K562 (cell line): ENCODE data around the gene HAGHL. TPM values are rescaled to one million over a fixed set of nuclear protein-coding genes. Genes with fewer than 3 reads are reported as not detected.

Experiments used
- ATAC-seq: fragments of 200-7000 bp; cut with Tn5 transposase; 3 replicates; pipeline ENCODE4 v1.9.1; 2020; ENCODE audit warnings: moderate library complexity
- BruUV-seq: library from RNA; stranded (reverse); fragments of 400-500 nt; replicated peaks from 2 replicates; lab custom pipeline; 2021; lab: Mats Ljungman, UMichigan
- CTCF ChIA-PET: fragments of 300-600 bp; formaldehyde crosslinking; extraction: SDS; loops from one replicate; lab custom pipeline; 2021; ENCODE audit warnings: low intra/inter-chr PET ratio; lab: Yijun Ruan, JAX
- POLR2A ChIA-PET: fragments of 300-600, 350-650 bp; sonication (Branson Sonifier 250); formaldehyde crosslinking; extraction: SDS; loops from one replicate; lab custom pipeline; 2021; ENCODE audit warnings: antibody characterized with exemption, inconsistent platforms; lab: Yijun Ruan, JAX
- DNase-seq, 4 experiments: peaks; one replicate each; pipeline versions ENCODE4 v3.0.0 to v3.0.0-alpha.2; 2011 to 2018; ENCODE audit warnings: low spot score in 3 of 4, mixed read lengths in 3 of 4; ENCODE audit errors: extremely low read depth in 1 of 4
- FAIRE-seq: peaks from 2 replicates; lab custom pipeline; 2011; peaks lifted over from hg19 to GRCh38; lab: Jason Lieb, UNC
- H2AFZ ChIP-seq: 2 replicates; pipeline ENCODE4 v1.6.0; 2011; ENCODE audit warnings: low read depth, low read length, control low read depth, inconsistent platforms
- H3K27ac ChIP-seq: fragments of 200-600 bp; 3 replicates; pipeline ENCODE4 v1.8.0; 2011; ENCODE audit warnings: low read depth, mild to moderate bottlenecking, control low read depth, inconsistent platforms, low read length, moderate library complexity, mixed read lengths; ENCODE audit errors: extremely low read depth
- H3K27me3 ChIP-seq, 2 experiments: fragments of 300-600 bp in 1 of 2; 2 replicates in 1 of 2; 3 replicates in 1 of 2; pipeline versions ENCODE4 v1.6.0 to v1.8.0; 2011; ENCODE audit warnings: inconsistent platforms in 2 of 2, low read length in 2 of 2, mild to moderate bottlenecking in 1 of 2, mixed read lengths in 1 of 2, moderate library complexity in 1 of 2; ENCODE audit not compliant: control insufficient read depth in 2 of 2, insufficient read depth in 2 of 2
- H3K36me3 ChIP-seq: fragments of 300-600 bp; 3 replicates; pipeline ENCODE4 v1.8.0; 2011; ENCODE audit warnings: mild to moderate bottlenecking, low read length, inconsistent platforms; ENCODE audit not compliant: control insufficient read depth, insufficient read depth
- H3K4me1 ChIP-seq, 2 experiments: fragments of 200-600 bp in 1 of 2; replicated peaks in 1 of 2; 2 replicates in 1 of 2; 3 replicates in 1 of 2; pipeline versions ENCODE4 v1.5.1 to v1.8.0; 2011; ENCODE audit warnings: inconsistent platforms in 2 of 2, low read length in 2 of 2, mild to moderate bottlenecking in 1 of 2, mixed read lengths in 1 of 2, moderate library complexity in 1 of 2; ENCODE audit not compliant: control insufficient read depth in 2 of 2, insufficient read depth in 2 of 2
- H3K4me2 ChIP-seq: 2 replicates; pipeline ENCODE4 v1.6.1; 2011; ENCODE audit warnings: low read length, control low read depth, inconsistent platforms, mixed read lengths; ENCODE audit not compliant: insufficient read depth
- H3K4me3 ChIP-seq: fragments of 200-600 bp; sonication (generic), shearing (Covaris generic); 2 replicates; pipeline ENCODE4 v1.5.1; 2016; ENCODE audit warnings: control low read depth, inconsistent platforms
- H3K79me2 ChIP-seq: fragments of 200-600 bp; 3 replicates; pipeline ENCODE4 v1.8.0; 2011; ENCODE audit warnings: low read length, inconsistent platforms; ENCODE audit not compliant: control insufficient read depth, insufficient read depth
- H3K9ac ChIP-seq, 2 experiments: 2 replicates each; pipeline versions ENCODE4 v1.6.0 to v1.6.1; 2011; ENCODE audit warnings: low read depth in 2 of 2, low read length in 2 of 2, control low read depth in 1 of 2, inconsistent platforms in 1 of 2, mild to moderate bottlenecking in 1 of 2, mixed read lengths in 1 of 2; ENCODE audit not compliant: insufficient read depth in 1 of 2
- H3K9me1 ChIP-seq: one replicate; pipeline ENCODE4 v1.6.0; 2011; ENCODE audit warnings: inconsistent platforms, mild to moderate bottlenecking, low read length, moderate library complexity; ENCODE audit not compliant: control insufficient read depth, insufficient read depth
- H3K9me3 ChIP-seq: replicated peaks from 2 replicates; pipeline ENCODE4 v1.5.1; 2011; ENCODE audit warnings: low read depth, low read length, inconsistent platforms; ENCODE audit not compliant: control insufficient read depth, insufficient read depth
- H4K20me1 ChIP-seq: replicated peaks from 2 replicates; pipeline ENCODE4 v1.6.1; 2011; ENCODE audit warnings: low read length, inconsistent platforms, mixed read lengths; ENCODE audit not compliant: control insufficient read depth, insufficient read depth
- ARID2 ChIP-seq: fragments of 450-650 bp; IDR thresholded peaks from 2 replicates; pipeline ENCODE4 v1.6.1; 2017; ENCODE audit warnings: antibody characterized with exemption, mild to moderate bottlenecking
- ARID4B ChIP-seq: sonication (generic); formaldehyde crosslinking; IDR thresholded peaks from 2 replicates; pipeline ENCODE4 v1.8.0; 2022; ENCODE audit warnings: mild to moderate bottlenecking, missing genetic modification reagents
- FOXJ2 ChIP-seq: fragments of 200-800 bp; sonication (Bioruptor generic); IDR thresholded peaks from 2 replicates; pipeline ENCODE4 v1.6.1; 2016; ENCODE audit warnings: missing genetic modification characterization, missing compliant biosample characterization
- HDAC1 ChIP-seq, 2 experiments: fragments of 450-650 bp; IDR thresholded peaks; 2 replicates each; pipeline ENCODE4 v1.6.1; 2016 to 2017; ENCODE audit warnings: inconsistent platforms in 1 of 2, mild to moderate bottlenecking in 1 of 2, moderate library complexity in 1 of 2
- HIVEP1 ChIP-seq: fragments of 250-450 bp; sonication (Bioruptor Pico); IDR thresholded peaks from 2 replicates; pipeline ENCODE4 v1.4.0; 2020; ENCODE audit warnings: mild to moderate bottlenecking
- HNRNPLL ChIP-seq: fragments of 200-400 bp; formaldehyde crosslinking; IDR thresholded peaks from 2 replicates; pipeline ENCODE4 v1.6.1; 2017; ENCODE audit warnings: low read length, low read depth, mild to moderate bottlenecking; ENCODE audit not compliant: poor library complexity, severe bottlenecking
- POLR2A ChIP-seq: fragments of 450-650 bp; conservative IDR thresholded peaks from 2 replicates; pipeline ENCODE4 v1.6.1; 2016
- RBBP5 ChIP-seq: fragments of 200-600 bp; sonication (generic); IDR thresholded peaks from 2 replicates; pipeline ENCODE4 v1.6.1; 2012; ENCODE audit warnings: borderline replicate concordance, mild to moderate bottlenecking, low read length, control low read depth, inconsistent platforms; ENCODE audit not compliant: insufficient read depth, poor library complexity, severe bottlenecking
- SRSF1 ChIP-seq: fragments of 200-400 bp; formaldehyde crosslinking; IDR thresholded peaks from 2 replicates; pipeline ENCODE4 v1.6.1; 2017; ENCODE audit warnings: mild to moderate bottlenecking, low read depth, low read length, moderate library complexity
- TRIM24 ChIP-seq, 2 experiments: fragments of 450-650 bp; IDR thresholded peaks; 2 replicates each; pipeline ENCODE4 v1.6.1; 2016
- ZNF232 ChIP-seq: sonication (generic); formaldehyde crosslinking; IDR thresholded peaks from 2 replicates; pipeline ENCODE4 v1.8.0; 2022; ENCODE audit warnings: mild to moderate bottlenecking, missing genetic modification reagents
- ZNF76 ChIP-seq: fragments of 250-450 bp; sonication (Bioruptor Pico); IDR thresholded peaks from 2 replicates; pipeline ENCODE4 v1.4.0; 2020; ENCODE audit warnings: mild to moderate bottlenecking, moderate library complexity, borderline replicate concordance
- WGBS: fragments of 100-300 bp; shearing (Covaris generic); methylation state at CpG from one replicate; pipeline ENCODE4 v1.1.6; 2016; ENCODE audit warnings: low coverage, mixed read lengths; ENCODE audit not compliant: insufficient coverage; ENCODE audit errors: missing lambda C conversion rate; 5-methylcytosine and 5-hydroxymethylcytosine counted together
- in situ Hi-C: fragments of 300-500 bp; cut with MboI; formaldehyde crosslinking; loops from 4 replicates; pipeline ENCODE4 v1.15.0; 2018; ENCODE audit warnings: inconsistent platforms, mixed read lengths
- intact Hi-C: fragments of 100-400 bp; cut with micrococcal nuclease; formaldehyde crosslinking; loops from 2 replicates; pipeline ENCODE4 v1.14.2; 2022
- polyA plus RNA-seq, 8 experiments: library from polyadenylated mRNA; depleted of rRNA in 4 of 8; stranded (reverse) in 5 of 8; unstranded in 3 of 8; fragments of >200 nt; fragmentation: Nextera tagmentation in 2 of 8; fragmentation: Illumina TruSeq in 1 of 8; extraction: Ambion mirVana in 2 of 8; extraction: Trizol in 1 of 8; gene quantifications; 2 replicates each; pipeline versions ENCODE4 v1.2.1 to v1.2.3, GENCODE V29; 2011 to 2014; ENCODE audit warnings: inconsistent platforms in 1 of 8, missing spikeins in 1 of 8
- total RNA-seq, 7 experiments: library from RNA; depleted of rRNA in 6 of 7; stranded (reverse); fragments of >200 nt in 6 of 7; fragmentation: Illumina TruSeq in 2 of 7; extraction: Trizol in 2 of 7; gene quantifications; 2 replicates each; pipeline versions ENCODE4 v1.2.1 to v1.2.3, GENCODE V29; 2011 to 2021; ENCODE audit warnings: low replicate concordance in 1 of 7
- TF ChIP-seq, protein P1 (sequence below): conservative IDR thresholded peaks from 2 replicates; pipeline ENCODE4 v1.6.1; 2011; ENCODE audit warnings: low read depth, mild to moderate bottlenecking, low read length; ENCODE audit not compliant: control insufficient read depth

HAGHL gene
- total and polyA plus RNA-seq, 9 of the 15 experiments (the other 6 are each of a cell fraction or from before 2014, with no cell fraction given): 0.31 to 83.4 (median 20.7) TPM

DNA sequence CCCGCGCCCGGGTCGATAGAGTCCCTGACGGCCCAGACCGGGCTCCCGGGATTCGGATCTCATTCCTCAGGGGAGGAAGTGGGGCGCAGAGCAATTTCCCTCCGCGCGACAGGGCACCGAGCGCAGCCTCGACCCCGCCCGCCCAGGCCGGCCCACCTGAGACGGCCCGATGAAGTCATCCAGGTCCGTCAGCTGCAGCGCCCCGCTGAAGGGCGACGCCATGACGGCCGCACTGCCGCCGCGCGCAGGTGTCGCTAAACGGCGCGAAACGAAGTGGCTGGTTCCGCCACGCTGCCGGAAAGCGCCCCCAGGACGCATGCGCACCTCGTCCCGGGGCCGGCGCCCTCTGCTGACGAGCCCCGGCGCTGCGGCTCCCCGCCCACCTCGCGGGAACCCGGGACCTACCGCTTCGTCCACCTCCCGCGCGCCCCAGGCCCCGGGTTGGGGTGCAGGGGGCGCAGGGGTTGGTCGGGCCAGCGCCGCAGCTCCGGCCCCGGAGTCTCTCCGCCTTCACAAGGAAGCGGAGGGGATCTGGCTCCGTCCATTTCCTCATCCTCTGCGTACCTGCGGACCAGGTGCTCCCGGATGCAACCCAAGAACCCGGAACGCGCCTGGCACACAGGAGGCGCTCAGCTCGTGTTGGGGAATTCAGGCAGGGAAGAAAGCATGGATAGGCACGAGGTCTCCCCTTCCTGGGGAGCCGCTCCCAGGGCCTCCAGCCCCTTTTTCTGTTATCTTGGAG is 14.0 kb downstream of the HAGHL start, which contains the start of gene CIAO3 (continued):
- peak; percentile 98 for TF ChIP-seq ARID4B (CRISPR knock-in tag)
- TF ChIP-seq ZNF232 (CRISPR knock-in tag): no peak
- peak; percentile 77 for TF ChIP-seq POLR2A

- in situ Hi-C loops: loop anchor here (5.0 kb wide), 1 partner anchor 45 kb away; the partner anchor contains the start of genes CHTF18 and RPUSD1
- no peak overlapping the region for H3K27ac ChIP-seq
- H3K4me3 ChIP-seq: no peak overlapping the region
- peaks cover 15% of the 10 kb centered on the region for H3K79me2 ChIP-seq
- DNase-seq (no peak), FAIRE-seq (no peak), ATAC-seq (no peak)
- ChIA-PET POLR2A (interaction anchor here (0.6 to 1.0 kb wide), 2 partner anchors 24 to 670 kb away, joined by 3 to 5 read pairs; no protein-coding TSS in a partner anchor), CTCF (interaction anchor here (0.6 kb wide), 2 partner anchors 29 to 30 kb away, joined by 3 to 4 read pairs; no protein-coding TSS in a partner anchor)
- H3K4me2 ChIP-seq: no peak overlapping the region
- peaks cover 18 to 74% of the 10 kb centered on the region in 2 experiments for H3K4me1 ChIP-seq
- BruUV-seq: no TSS peak
- H2AFZ ChIP-seq: no peak overlapping the region
- intact Hi-C loops: no loop called here
- peak overlapping the region in 1 of 2 experiments; percentile 68; a peak in 1 of 4 replicates for H3K9ac ChIP-seq
- H4K20me1 ChIP-seq: no peaks in the 10 kb centered on the region
- peaks cover 6% of the 10 kb centered on the region for H3K9me1 ChIP-seq
- H3K9me3 ChIP-seq: no peaks in the 10 kb centered on the region
- peaks cover 21% of the 10 kb centered on the region; the same call in 2 of the 3 replicates for H3K36me3 ChIP-seq
- WGBS: 89% methylated on average over 15 of the region's 15 CpGs
- no peaks in the 10 kb centered on the region for H3K27me3 ChIP-seq
- no peak for TF ChIP-seq RBBP5
- no peak for TF ChIP-seq ZNF76 (CRISPR knock-in tag)
- TF ChIP-seq, protein P1, sequence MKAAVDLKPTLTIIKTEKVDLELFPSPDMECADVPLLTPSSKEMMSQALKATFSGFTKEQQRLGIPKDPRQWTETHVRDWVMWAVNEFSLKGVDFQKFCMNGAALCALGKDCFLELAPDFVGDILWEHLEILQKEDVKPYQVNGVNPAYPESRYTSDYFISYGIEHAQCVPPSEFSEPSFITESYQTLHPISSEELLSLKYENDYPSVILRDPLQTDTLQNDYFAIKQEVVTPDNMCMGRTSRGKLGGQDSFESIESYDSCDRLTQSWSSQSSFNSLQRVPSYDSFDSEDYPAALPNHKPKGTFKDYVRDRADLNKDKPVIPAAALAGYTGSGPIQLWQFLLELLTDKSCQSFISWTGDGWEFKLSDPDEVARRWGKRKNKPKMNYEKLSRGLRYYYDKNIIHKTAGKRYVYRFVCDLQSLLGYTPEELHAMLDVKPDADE: no peak
- no peak for TF ChIP-seq ARID2
- TF ChIP-seq TRIM24 (IDR thresholded peaks at IDR 0.05): no peak
- no peak for TF ChIP-seq HDAC1 (IDR thresholded peaks at IDR 0.05)
- no peak for TF ChIP-seq HNRNPLL
- no peak for TF ChIP-seq FOXJ2 (tag)
- no peak for TF ChIP-seq HIVEP1 (CRISPR knock-in tag)
- TF ChIP-seq SRSF1: no peak
Measured at GRCh38 chr16:741986-742629, 15.2 kb downstream of the HAGHL start.
